Measurements from ENCODE around the gene SLIT3.

Gene SLIT3

DNA sequence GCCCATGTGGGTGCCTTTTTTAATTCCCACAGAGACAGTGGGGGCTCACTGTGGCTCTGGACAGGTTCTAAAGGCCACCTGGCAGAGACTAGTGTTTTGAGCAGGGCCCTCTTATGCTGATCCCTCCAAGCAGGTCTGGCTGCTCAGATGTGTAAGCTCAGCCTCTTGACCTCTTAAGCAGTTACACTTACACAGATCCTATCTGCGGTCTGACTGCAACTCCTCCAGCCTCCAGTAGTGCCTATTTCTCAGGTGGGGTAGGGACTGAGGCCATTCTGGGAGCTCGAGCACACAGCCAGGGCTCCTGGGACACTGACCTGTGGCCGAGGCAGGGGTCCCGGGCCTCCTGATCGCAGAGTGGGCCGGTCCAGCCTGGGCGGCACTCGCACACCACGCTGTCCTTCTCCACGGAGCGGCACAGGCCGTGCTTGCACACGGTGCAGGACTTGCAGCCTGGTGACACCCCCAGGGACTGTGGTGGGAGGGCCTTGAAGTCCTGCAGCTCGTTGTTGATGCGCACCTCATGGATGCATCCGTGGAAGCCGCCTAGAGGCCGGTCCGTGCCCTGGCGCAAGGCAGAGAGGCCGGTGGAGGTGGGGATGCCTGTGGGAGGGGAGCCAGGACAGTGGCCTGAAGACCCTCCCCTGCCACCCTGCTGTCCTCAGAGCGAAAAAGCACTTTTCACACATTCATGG, 629.9 kb downstream of the SLIT3 start:
- TF ChIP-seq, protein P1, sequence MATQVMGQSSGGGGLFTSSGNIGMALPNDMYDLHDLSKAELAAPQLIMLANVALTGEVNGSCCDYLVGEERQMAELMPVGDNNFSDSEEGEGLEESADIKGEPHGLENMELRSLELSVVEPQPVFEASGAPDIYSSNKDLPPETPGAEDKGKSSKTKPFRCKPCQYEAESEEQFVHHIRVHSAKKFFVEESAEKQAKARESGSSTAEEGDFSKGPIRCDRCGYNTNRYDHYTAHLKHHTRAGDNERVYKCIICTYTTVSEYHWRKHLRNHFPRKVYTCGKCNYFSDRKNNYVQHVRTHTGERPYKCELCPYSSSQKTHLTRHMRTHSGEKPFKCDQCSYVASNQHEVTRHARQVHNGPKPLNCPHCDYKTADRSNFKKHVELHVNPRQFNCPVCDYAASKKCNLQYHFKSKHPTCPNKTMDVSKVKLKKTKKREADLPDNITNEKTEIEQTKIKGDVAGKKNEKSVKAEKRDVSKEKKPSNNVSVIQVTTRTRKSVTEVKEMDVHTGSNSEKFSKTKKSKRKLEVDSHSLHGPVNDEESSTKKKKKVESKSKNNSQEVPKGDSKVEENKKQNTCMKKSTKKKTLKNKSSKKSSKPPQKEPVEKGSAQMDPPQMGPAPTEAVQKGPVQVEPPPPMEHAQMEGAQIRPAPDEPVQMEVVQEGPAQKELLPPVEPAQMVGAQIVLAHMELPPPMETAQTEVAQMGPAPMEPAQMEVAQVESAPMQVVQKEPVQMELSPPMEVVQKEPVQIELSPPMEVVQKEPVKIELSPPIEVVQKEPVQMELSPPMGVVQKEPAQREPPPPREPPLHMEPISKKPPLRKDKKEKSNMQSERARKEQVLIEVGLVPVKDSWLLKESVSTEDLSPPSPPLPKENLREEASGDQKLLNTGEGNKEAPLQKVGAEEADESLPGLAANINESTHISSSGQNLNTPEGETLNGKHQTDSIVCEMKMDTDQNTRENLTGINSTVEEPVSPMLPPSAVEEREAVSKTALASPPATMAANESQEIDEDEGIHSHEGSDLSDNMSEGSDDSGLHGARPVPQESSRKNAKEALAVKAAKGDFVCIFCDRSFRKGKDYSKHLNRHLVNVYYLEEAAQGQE (IDR thresholded peaks at IDR 0.05; ENCODE audit: insufficient replicate concordance, low read depth): no peak
- no peak for TF ChIP-seq POLR2AphosphoS5 (IDR thresholded peaks at IDR 0.05; ENCODE audit: low read depth)
- no peak for TF ChIP-seq SPI1 (IDR thresholded peaks at IDR 0.05; ENCODE audit: borderline replicate concordance, low read depth)
- TF ChIP-seq, protein P2, sequence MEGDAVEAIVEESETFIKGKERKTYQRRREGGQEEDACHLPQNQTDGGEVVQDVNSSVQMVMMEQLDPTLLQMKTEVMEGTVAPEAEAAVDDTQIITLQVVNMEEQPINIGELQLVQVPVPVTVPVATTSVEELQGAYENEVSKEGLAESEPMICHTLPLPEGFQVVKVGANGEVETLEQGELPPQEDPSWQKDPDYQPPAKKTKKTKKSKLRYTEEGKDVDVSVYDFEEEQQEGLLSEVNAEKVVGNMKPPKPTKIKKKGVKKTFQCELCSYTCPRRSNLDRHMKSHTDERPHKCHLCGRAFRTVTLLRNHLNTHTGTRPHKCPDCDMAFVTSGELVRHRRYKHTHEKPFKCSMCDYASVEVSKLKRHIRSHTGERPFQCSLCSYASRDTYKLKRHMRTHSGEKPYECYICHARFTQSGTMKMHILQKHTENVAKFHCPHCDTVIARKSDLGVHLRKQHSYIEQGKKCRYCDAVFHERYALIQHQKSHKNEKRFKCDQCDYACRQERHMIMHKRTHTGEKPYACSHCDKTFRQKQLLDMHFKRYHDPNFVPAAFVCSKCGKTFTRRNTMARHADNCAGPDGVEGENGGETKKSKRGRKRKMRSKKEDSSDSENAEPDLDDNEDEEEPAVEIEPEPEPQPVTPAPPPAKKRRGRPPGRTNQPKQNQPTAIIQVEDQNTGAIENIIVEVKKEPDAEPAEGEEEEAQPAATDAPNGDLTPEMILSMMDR (IDR thresholded peaks at IDR 0.05; ENCODE audit: insufficient read depth, low read length): no peak
- Histone ChIP-seq H3K27me3 (ENCODE audit: insufficient read depth, poor library complexity, severe bottlenecking) (no peaks in the 10 kb centered on the region), H3K27ac (replicated peaks) (no peak overlapping the region), H3K4me3 (replicated peaks; ENCODE audit: insufficient read depth, low read length) (no peak overlapping the region)
- DNase-seq (ENCODE audit: low read depth in 1 of 2, low spot score in 1 of 2): no peak

DNA sequence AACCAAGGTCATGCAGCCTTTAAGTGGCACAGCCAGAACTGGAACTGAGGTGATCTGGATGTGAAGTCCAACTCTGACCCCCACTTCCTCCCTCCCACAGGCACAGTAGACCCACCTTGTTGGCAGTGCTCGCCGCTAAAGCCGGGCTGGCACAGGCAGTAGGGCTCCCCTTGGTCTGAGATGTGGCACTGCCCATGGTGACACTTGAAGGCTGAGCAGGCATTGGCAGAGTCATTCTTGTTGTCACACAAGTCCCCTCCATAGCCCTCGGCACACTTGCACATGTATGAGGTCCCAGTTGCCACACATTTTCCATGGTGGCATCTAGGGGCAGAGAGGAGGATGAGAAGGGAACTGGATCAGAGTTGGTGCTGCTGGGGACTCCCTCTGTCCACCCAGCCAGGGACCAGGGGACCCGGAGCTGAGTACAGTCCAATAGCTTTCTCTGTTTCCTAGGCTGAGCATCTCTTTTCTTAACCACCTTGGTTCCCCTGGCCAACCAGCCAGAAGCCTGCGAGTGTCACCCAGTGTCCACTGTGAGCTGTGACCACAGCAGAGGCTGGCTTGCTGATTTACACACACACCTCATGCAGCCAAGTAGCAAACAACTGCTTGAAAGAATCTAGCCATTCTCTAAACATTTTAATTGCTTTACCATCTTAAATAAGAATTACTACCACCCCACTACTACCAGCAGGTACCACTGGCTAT, 631.1 kb downstream of the SLIT3 start:
- Histone ChIP-seq H3K4me3 (replicated peaks; ENCODE audit: insufficient read depth, low read length) (no peak overlapping the region), H3K27ac (replicated peaks) (no peak overlapping the region), H3K27me3 (ENCODE audit: insufficient read depth, poor library complexity, severe bottlenecking) (no peaks in the 10 kb centered on the region)
- TF ChIP-seq POLR2AphosphoS5 (IDR thresholded peaks at IDR 0.05; ENCODE audit: low read depth): no peak
- TF ChIP-seq, protein P2 (IDR thresholded peaks at IDR 0.05; ENCODE audit: insufficient read depth, low read length): no peak
- TF ChIP-seq SPI1 (IDR thresholded peaks at IDR 0.05; ENCODE audit: borderline replicate concordance, low read depth): no peak
- TF ChIP-seq, protein P1 (IDR thresholded peaks at IDR 0.05; ENCODE audit: insufficient replicate concordance, low read depth): no peak
- no peak for TF ChIP-seq GABPA (IDR thresholded peaks at IDR 0.05; ENCODE audit: low read depth)
- no peak for DNase-seq (ENCODE audit: low read depth in 1 of 2, low spot score in 1 of 2)

DNA sequence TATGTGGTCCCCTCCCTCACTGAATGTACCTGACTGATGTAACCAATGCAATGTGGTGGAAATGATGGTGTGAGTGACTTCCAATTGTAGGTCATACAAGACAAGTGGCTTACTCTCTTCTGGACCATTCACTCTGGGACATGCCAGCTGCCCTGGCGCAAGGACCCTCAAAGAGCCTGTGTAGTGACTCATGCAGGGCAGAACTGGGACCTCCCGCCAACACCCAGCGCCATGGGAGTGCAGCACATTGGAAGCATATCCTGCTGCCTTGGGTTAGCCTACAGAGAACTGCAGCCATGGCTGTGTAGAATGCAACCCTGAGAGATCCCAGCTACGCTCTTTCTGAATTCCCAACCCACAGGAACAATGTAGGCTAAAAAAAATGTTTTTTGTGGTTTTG, 631.8 kb downstream of the SLIT3 start:
- Histone ChIP-seq H3K27ac (replicated peaks) (no peak overlapping the region), H3K4me3 (replicated peaks; ENCODE audit: insufficient read depth, low read length) (no peak overlapping the region), H3K27me3 (ENCODE audit: insufficient read depth, poor library complexity, severe bottlenecking) (no peaks in the 10 kb centered on the region)
- TF ChIP-seq, protein P2 (IDR thresholded peaks at IDR 0.05; ENCODE audit: insufficient read depth, low read length): no peak
- TF ChIP-seq GABPA (IDR thresholded peaks at IDR 0.05; ENCODE audit: low read depth) (no peak), SPI1 (IDR thresholded peaks at IDR 0.05; ENCODE audit: borderline replicate concordance, low read depth) (no peak), POLR2AphosphoS5 (IDR thresholded peaks at IDR 0.05; ENCODE audit: low read depth) (no peak)
- TF ChIP-seq, protein P1 (IDR thresholded peaks at IDR 0.05; ENCODE audit: insufficient replicate concordance, low read depth): no peak
- no peak for DNase-seq (ENCODE audit: low read depth in 1 of 2, low spot score in 1 of 2)
